ENCODE data around the gene LEAP2.

DNA sequence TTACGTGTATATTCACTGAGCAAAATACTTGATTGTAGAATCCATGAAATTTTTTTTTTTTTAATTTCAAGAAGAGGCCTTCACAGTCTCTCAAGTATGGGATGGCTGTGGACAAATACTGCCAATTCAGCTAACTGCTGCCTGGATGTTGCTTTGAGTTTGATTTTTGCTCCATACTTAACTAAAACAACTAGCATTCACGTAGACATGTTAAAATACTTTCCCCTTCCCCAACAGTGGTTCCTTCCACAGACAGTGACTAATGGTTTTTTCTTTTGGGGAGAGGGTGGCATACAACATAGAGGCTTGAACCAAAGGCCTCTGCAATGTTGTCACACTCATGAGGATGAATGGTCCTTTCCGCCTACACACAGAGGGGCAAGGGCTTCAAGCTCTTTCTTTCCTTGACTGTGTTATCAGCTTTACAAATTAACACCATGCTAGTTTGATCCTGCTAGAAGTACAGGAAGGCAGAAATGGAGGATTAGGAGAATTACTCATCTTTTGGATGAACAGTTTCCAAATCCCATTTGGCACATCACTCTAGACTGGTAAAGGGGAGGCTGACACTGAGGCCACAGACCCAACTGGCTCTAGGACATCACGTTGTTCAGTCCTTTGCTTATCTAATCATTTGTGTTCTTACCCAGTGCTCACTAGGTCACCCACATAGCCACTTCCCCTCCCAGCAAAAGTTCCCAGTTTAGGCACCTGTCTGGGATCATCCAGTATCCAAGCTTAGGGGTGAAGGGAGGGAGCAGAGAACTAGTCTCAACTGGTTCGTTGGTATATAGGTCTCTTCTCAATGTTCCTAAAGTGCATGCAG lies 1.8 kb upstream of the LEAP2 start:
- TF ChIP-seq POLR2A (IDR thresholded peaks at IDR 0.05) (no peak), POLR2AphosphoS5 (IDR thresholded peaks at IDR 0.05) (no peak)
- TF ChIP-seq, protein P1, sequence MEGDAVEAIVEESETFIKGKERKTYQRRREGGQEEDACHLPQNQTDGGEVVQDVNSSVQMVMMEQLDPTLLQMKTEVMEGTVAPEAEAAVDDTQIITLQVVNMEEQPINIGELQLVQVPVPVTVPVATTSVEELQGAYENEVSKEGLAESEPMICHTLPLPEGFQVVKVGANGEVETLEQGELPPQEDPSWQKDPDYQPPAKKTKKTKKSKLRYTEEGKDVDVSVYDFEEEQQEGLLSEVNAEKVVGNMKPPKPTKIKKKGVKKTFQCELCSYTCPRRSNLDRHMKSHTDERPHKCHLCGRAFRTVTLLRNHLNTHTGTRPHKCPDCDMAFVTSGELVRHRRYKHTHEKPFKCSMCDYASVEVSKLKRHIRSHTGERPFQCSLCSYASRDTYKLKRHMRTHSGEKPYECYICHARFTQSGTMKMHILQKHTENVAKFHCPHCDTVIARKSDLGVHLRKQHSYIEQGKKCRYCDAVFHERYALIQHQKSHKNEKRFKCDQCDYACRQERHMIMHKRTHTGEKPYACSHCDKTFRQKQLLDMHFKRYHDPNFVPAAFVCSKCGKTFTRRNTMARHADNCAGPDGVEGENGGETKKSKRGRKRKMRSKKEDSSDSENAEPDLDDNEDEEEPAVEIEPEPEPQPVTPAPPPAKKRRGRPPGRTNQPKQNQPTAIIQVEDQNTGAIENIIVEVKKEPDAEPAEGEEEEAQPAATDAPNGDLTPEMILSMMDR (IDR thresholded peaks at IDR 0.05): no peak

Data from prostate gland (tissue), 2 donors.